ENCODE results near the gene HOXA13. TPM values are rescaled to one million over a fixed set of nuclear protein-coding genes. Genes with fewer than 3 reads are reported as not detected.

The HOXA13 gene
- total RNA-seq, 1 experiment from 2014 or later = 1.9 TPM

DNA sequence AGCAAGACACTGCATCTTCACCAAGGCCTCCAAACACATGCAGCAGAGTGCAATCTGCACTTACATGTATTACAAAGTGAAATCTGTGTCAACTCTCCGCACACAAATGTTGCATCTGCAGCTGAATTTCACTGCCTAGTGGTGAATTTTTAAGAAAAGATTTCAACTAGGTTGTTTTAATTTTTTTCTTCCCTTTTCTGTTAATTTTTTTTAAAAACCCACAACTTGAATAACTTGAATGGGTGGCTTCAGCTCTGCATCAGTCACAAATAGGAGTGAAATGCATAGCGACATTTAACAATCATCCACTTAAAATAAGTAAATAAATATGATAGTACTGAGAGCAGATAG, 5.9 kb downstream of the HOXA13 start:
- DNase-seq (ENCODE audit: extremely low read depth, low read depth) = no peak

DNA sequence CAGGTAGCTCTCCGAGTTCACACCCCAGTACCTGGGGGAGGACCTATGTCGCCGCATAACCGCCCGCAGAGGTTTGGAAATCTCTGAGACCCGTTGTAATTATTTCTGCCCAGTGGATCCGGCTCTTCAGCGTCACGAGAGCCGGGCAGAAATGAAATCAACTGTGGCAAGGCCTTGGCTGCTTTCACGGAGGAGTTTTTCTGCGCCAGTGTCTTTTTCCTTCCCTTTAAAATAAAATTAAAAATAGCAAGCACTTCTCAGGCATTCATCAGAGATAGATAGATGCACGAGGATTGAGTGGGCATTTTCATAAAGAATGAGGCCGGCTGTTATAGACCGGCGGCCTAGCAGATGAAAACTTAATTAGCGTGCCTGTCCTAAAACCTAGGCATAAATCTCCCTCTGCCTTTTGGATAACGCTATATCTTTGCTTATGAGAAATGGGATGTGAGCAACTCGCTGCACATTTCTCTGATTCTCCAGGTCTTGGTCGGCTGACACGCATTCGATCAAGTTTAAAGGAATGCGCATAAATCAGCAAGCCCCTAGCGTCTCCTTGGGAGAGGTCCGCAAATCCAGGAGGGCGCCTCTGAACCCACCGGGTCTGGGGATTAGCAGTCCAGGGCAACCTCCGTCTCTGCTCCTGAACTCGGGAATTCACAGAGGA, 6.4 kb downstream of the HOXA13 start:
- no peak for DNase-seq (ENCODE audit: extremely low read depth, low read depth)

DNA sequence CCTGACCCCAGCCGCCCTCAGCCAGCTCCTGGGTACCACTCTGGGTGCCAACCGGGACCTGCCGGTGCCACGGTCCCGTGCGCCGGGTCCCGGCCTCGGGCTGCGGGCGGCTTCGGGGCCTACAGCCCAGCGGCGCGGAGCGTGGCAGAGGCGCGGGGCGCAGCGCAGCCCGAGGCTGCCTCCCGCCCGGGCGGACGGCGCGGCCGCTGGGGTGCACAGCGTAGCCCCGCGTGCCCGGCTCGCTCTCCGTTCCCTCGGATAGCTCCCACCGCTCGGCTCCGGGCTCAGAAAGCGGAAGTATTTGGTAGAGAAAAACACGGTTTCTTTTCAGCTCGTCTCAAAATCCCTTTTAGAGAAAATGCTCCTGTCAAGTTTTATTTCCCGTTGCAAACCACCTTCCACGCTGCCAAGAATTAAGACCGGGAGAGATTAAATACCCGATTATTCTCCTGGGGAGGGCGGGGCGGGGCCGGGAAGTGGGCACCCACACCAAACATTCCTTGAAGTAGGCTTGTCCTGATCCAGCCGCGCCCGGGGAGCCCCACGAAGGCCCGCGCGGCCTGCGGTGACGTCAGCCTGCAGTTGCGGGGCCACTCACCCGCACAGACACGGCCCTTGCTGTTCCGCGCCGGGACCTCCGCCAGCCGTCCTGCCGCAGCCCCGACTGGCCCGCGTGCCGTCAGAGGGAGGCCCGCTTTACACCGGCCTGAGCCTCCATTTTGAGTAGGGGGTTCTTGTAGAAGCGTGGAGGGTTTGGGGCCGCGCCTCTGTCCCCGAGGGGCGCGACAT, 7.2 kb downstream of the HOXA13 start:
- DNase-seq (ENCODE audit: extremely low read depth, low read depth) = no peak

- DNase-seq (ENCODE audit: extremely low read depth, low read depth) = no peak
Observed at GRCh38 chr7:27191833-27192545, 7.9 kb downstream of the HOXA13 start.

DNA sequence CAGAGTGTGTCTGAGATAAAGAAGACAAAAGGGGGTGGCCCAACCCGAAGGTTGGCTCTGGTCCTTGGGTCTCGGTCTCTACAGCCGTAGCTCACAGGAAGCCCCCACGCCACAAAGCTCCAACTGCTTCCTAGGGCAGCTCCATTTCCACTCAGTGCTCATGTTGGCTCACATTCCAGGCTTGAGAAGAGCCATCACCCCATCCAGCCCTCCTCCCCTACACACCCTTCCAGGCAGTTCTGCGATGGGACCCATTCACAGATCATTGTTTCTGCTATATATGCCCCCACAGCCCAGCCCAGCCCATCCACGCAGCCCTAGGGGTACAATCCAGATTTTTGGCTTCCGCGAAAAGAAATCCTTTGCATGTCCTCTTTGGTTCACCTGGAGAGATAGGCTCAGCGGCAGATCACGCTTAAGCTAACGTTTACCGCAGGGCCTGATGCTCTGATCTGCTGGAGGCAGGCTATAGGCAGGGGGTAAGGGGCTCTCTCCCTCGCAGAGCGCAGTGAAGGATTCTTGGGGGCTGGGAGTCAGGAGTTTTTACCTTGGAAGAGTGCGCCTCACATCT, 8.6 kb downstream of the HOXA13 start:
- DNase-seq (ENCODE audit: extremely low read depth, low read depth) = no peak

DNA sequence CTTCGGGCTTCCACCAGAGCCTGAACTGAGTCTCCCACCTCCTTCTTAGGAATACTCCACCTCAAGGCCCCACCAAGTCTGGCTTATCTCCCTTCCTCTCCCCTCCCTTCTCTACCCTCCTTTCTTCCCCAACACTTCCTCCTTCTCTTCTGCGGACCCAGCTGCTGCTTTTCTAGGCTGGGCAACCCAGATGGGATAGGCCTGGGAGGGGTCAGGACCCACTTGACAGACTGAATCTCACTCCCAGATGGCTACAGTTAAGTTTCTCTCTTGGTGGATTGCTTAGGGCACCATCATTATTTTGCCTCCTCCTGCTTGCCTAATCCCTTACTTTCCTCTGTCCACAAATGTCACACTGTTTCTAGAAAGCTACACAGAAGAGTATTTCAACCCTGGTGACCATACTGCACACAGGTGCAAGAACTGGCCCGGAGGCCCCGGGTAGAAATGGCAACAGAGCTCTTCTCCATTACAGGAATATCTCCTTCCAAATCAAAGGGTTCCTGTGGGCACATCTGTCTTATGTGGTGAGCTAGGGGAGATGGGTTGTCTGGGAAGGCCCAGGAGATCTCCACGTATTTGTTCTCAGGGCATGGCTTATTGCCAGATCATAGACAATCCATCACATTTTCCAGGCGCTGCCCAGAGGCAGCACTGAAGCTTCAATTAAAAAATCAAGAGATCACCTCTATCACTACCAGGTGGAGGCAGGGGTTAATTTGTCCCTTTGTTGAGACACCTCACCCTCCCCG, 9.7 kb downstream of the HOXA13 start:
- DNase-seq (ENCODE audit: extremely low read depth, low read depth) = no peak

DNA sequence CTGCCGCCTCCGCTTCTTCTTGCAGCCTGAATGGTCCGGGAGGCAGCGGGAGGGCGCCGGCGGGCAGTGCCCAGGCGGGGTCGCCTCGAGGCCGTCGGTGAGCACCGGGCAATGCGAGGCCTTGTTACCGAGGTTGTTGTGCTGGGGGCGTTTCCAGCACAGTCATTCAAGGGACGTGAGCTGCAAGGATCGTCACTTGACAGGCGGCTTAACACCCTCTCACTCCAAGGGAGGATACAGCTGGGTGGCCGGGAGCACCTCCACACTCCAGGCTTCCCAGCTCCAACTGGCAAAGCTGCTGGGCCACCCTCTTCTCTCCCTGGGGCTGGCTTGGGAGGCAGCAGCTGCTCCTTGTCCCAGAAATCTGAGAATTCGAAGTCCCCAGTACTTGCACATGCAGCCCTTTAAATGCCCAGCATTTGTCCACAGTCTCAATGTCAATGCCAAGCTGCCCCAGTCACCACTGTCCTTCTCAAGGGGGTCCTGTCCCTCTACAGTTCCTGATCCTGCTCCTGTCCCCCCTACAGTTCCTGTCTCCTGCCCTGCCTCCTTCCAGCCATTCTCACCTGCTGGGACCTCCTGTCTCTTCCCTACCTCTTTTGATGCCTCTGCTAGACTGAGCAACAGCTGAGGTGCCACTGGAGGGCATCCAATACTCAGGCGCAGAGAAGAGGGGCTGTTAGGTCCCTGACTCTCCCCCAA, 10.4 kb downstream of the HOXA13 start:
- DNase-seq (ENCODE audit: extremely low read depth, low read depth) = no peak

DNA sequence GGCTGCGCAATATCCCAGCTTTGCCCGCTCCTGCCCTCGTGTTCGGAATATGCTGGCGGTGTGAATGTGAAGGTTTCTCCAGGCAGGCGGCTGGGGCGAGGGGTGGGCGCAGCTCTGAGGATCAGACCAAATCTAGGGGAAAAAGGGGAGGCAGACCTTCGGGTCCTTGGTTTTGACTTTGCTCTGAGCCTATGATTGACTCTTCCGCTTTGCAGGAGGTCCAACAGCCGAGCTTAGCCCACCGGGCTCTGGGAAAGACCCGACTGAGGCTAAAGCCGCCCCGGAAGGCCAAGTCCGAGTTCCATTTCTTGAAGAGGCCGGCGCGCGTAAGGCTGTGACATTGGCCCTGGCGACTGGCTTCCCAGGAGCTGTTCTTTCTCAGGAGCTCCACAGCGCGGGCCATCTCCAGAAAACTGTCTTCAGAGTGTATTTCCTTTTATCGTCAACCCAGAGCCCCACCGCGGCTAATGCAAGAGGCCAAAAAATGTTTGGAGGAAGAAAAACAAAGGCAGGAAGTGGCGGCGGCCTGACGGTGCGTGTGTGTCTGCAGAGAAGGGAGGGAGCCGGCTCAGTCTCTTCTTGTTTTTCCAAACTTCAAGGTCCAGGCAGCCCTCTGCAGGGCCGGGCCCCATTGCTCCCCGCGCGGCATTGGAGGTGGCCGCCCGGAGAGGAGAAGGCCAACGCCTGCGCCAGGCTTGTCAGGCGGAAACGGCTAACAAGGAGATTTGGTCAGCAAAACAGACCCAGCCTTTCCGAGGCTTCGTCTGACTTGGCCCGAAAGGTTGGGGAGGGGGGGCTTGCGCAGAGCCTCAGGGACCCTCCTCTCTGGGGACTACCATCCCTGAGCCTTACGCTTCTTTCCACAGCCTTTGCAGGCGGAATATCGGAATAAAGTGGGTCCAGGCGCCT, 11.3 kb downstream of the HOXA13 start:
- DNase-seq (ENCODE audit: extremely low read depth, low read depth) = no peak

DNA sequence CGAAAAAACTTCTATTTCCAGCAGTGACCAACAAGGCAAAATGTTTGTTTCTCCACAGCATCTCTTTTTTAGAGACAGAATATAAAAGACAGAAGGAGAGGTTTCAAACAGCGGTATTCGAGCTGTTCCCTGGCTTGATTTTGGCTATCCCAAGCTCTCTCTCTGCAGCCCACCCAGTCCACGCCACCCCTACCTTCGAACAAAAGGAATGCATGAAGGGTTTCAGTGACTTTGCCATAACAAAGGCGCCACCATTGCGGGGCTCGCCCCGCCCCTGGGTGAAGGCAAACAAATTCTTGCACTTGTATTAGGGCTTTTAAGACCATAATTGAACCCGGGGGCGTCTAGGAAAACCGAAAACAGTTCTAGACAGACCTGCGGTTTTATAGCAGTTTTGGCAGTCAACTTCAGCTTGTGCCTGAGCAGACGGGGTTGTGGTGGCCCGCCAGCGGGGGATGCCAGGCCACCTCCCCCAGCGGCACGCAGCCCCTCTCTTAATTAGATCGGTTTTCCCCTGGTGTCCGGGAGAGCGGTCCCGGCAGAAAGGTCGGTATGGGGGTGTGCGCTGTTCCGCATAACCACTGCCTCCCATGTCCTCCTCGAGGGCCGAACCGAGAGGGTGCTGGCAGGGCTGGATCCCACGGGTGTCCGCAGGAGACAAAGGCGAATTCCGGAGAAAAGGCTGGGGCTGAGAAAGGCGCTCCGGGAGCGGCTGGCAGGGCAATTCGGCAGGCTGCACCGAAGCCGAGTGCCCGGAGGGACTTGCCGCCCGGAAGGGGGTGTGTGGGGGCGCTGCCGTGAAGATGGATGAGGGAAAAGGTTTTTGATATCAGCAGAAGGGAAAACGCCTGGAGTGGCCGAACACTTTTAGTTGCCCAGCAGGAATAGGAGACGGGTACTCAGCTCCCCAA, 12.2 kb downstream of the HOXA13 start:
- DNase-seq (ENCODE audit: extremely low read depth, low read depth) = no peak

DNA sequence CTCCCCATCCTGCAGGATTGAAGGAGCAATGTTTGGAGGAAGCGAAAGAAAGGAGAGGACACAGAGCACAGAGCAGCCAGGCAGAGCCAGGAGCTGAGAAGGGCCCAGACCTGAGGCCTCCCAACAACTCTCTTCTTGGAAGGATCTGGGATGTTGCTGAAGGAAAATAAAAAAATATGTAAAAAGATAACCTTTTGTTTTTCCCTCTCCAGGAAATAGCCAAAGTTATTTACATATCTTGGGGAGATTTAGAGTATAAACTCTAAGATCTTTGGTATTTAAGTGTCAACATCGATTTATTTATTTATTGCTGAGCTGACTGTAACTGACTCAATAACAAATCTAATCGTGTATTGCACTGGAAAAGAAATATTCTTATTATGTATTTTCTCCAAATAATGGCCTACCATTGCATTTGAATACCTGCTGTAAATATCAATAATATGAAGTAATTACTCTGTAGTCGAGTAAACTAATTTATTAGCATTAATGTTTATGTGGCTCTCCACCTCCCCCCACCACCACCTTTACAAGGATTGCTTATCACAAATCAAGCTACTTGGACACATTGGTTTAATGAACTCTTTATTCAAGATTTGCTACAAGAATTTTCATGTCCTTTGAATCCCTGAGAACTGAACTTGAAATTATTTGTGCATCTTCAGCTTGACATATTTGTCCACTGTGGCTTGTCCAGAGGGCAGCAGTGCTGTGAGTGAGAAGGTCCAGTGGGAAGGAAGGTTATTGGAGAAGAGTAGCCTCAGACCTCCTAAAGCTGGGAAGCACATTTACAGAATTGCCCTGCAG, 13.0 kb downstream of the HOXA13 start:
- DNase-seq (ENCODE audit: extremely low read depth, low read depth) = no peak

- DNase-seq (ENCODE audit: extremely low read depth, low read depth) = no peak
Observed at GRCh38 chr7:27185854-27186667, 13.8 kb downstream of the HOXA13 start.

GRCh38 chr7:27185013-27185853, 14.7 kb downstream of the HOXA13 start, which contains the start of gene HOXA11:
Gene HOXA11 (minus strand): TSS chr7:27185232. CDS start chr7:27185144, 88 bp downstream.
- no peak for DNase-seq (ENCODE audit: extremely low read depth, low read depth)

GRCh38 chr7:27184337-27185012, 15.4 kb downstream of the HOXA13 start:
- DNase-seq (ENCODE audit: extremely low read depth, low read depth) = no peak

DNA sequence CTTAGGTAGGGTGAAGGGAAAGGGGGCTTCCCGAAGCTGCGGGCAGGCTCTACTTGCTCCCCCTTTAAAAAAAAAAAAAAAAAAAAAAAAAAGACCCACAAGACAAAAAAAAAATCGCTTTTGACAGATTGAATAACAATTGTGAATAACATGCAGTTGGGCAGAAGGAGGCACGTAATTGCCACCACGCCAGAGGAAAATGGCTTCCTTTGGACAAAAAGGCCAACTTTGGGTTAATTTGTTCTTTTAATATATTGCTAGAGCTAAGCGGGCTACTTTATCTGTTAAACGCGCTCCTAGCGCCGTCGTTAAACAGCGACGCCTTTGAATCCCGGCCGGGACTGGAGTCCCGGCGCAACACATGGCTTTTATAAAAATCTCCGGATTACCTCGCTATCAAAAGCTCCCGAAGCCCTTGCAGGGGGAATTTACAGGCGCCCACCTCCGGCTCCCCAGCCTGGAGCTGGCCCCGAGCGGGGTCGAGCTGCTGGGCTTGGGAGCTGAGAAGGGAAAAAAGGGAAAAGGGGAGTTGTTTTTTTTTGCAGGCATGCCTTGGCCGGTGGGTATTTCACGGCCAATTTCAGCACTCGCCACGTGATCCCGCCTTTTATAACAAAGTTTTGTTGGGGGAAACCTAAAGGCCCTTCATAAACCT, 16.1 kb downstream of the HOXA13 start:
- no peak for DNase-seq (ENCODE audit: extremely low read depth, low read depth)
